ENCODE results near the gene AP1AR.
A peak's percentile ranks its signal among the peaks of the same experiment; 100 is the strongest.

AP1AR gene

GRCh38 chr4:112231779-112232713, at the start of gene AP1AR:
AP1AR (plus strand) TSS chr4:112231787; CDS start chr4:112232092, 305 bp downstream.
- peak within 1 kb of the TSS; percentile 96 for H3K27ac ChIP-seq
- TF ChIP-seq ZFX (IDR thresholded peaks at IDR 0.05; ENCODE audit: borderline replicate concordance) = no peak
- TF ChIP-seq CTCF (IDR thresholded peaks at IDR 0.05) = peak; percentile 52

- H3K27ac ChIP-seq = no peak overlapping the region
- TF ChIP-seq CTCF (IDR thresholded peaks at IDR 0.05) (no peak), ZFX (IDR thresholded peaks at IDR 0.05; ENCODE audit: borderline replicate concordance) (no peak)
These were observed 49.0 kb upstream of the AP1AR start for GRCh38 chr4:112182604-112183003.

GRCh38 chr4:112183252-112183651, 48.3 kb upstream of the AP1AR start:
- TF ChIP-seq CTCF (IDR thresholded peaks at IDR 0.05) (no peak), ZFX (IDR thresholded peaks at IDR 0.05; ENCODE audit: borderline replicate concordance) (no peak)
- no peak overlapping the region for H3K27ac ChIP-seq

- TF ChIP-seq CTCF (IDR thresholded peaks at IDR 0.05) (no peak), ZFX (IDR thresholded peaks at IDR 0.05; ENCODE audit: borderline replicate concordance) (no peak)
- H3K27ac ChIP-seq = no peak overlapping the region
These were observed 47.1 kb upstream of the AP1AR start for GRCh38 chr4:112184438-112184837.

GRCh38 chr4:112185334-112185733, 46.3 kb upstream of the AP1AR start:
- TF ChIP-seq CTCF (IDR thresholded peaks at IDR 0.05) (no peak), ZFX (IDR thresholded peaks at IDR 0.05; ENCODE audit: borderline replicate concordance) (no peak)
- H3K27ac ChIP-seq = no peak overlapping the region

- no peak for TF ChIP-seq CTCF (IDR thresholded peaks at IDR 0.05)
- TF ChIP-seq ZFX (IDR thresholded peaks at IDR 0.05; ENCODE audit: borderline replicate concordance) = no peak
- no peak overlapping the region for H3K27ac ChIP-seq
These were observed 45.6 kb upstream of the AP1AR start for GRCh38 chr4:112185740-112186670.

All from 22Rv1 (cell line).